Suppressor macrophage (primary cell): ENCODE measurements around the gene RTCB.

Experiments used
- DNase-seq, 4 experiments: peaks; one replicate each; pipeline ENCODE4 v3.0.0-alpha.2; 2020 to 2022

RTCB gene

GRCh38 chr22:32339190-32340012 lies 72.6 kb downstream of the RTCB start:
- DNase-seq = no peak

- no peak for DNase-seq
Measured at GRCh38 chr22:32338757-32339156, 73.3 kb downstream of the RTCB start.
